ENCODE data around the gene SMG6. TPM values are rescaled to one million over a fixed set of nuclear protein-coding genes. Genes with fewer than 3 reads are reported as not detected.
A peak's percentile ranks its signal among the peaks of the same experiment; 100 is the strongest.

The SMG6 gene
- total and polyA plus RNA-seq, 2 of the 13 experiments (the other 11 are each of a cell fraction or from before 2014, with no cell fraction given), result 4.6 to 14.6 TPM

DNA sequence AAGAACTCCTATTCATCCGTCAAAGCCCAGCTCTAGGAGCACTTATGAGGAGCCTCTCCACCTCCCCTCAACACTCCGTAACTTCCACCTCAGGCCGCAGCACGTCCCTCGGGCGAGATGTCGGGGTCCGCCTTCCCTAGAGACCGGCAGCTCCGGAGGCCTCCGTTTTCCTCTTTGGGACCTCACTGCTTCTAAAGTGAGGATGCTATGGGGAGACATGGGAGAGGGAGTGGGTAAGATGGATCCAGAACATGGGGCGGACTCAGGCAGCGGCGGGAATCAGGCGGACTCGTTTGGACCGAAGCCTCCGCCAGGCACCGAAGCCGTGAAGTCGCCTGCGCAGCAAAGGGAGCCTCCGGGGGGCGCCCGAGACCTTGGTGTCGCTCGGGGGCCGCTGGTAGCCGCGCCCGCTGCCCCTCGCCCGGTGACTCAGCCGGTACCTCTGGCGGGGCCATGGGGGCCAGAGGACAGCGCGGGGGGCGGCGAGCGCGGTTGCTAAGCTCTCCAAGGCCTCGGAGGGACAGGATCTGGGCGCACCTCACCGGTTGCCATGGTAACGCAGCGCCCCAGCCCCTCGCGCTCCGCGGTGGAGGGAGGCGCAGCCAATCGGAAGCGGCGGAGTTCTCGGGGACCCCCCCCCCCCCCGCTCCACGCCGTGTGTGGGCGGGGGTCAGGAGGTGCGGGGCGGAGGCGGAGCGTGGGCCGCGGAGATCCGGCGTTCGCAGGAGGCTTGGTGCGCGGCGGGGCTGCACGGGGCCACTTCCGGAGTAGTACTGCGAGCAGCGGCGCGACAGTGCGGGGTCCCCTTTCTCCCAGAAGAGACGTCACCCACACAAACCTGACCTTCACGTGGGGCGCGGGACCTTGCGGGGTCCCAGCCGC, 250.0 kb downstream of the SMG6 start (continued):
- TF ChIP-seq, protein P1, sequence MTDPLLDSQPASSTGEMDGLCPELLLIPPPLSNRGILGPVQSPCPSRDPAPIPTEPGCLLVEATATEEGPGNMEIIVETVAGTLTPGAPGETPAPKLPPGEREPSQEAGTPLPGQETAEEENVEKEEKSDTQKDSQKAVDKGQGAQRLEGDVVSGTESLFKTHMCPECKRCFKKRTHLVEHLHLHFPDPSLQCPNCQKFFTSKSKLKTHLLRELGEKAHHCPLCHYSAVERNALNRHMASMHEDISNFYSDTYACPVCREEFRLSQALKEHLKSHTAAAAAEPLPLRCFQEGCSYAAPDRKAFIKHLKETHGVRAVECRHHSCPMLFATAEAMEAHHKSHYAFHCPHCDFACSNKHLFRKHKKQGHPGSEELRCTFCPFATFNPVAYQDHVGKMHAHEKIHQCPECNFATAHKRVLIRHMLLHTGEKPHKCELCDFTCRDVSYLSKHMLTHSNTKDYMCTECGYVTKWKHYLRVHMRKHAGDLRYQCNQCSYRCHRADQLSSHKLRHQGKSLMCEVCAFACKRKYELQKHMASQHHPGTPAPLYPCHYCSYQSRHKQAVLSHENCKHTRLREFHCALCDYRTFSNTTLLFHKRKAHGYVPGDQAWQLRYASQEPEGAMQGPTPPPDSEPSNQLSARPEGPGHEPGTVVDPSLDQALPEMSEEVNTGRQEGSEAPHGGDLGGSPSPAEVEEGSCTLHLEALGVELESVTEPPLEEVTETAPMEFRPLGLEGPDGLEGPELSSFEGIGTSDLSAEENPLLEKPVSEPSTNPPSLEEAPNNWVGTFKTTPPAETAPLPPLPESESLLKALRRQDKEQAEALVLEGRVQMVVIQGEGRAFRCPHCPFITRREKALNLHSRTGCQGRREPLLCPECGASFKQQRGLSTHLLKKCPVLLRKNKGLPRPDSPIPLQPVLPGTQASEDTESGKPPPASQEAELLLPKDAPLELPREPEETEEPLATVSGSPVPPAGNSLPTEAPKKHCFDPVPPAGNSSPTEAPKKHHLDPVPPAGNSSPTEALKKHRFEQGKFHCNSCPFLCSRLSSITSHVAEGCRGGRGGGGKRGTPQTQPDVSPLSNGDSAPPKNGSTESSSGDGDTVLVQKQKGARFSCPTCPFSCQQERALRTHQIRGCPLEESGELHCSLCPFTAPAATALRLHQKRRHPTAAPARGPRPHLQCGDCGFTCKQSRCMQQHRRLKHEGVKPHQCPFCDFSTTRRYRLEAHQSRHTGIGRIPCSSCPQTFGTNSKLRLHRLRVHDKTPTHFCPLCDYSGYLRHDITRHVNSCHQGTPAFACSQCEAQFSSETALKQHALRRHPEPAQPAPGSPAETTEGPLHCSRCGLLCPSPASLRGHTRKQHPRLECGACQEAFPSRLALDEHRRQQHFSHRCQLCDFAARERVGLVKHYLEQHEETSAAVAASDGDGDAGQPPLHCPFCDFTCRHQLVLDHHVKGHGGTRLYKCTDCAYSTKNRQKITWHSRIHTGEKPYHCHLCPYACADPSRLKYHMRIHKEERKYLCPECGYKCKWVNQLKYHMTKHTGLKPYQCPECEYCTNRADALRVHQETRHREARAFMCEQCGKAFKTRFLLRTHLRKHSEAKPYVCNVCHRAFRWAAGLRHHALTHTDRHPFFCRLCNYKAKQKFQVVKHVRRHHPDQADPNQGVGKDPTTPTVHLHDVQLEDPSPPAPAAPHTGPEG (CRISPR knock-in tag; IDR thresholded peaks at IDR 0.05), result no peak
- TF ChIP-seq, protein P2, sequence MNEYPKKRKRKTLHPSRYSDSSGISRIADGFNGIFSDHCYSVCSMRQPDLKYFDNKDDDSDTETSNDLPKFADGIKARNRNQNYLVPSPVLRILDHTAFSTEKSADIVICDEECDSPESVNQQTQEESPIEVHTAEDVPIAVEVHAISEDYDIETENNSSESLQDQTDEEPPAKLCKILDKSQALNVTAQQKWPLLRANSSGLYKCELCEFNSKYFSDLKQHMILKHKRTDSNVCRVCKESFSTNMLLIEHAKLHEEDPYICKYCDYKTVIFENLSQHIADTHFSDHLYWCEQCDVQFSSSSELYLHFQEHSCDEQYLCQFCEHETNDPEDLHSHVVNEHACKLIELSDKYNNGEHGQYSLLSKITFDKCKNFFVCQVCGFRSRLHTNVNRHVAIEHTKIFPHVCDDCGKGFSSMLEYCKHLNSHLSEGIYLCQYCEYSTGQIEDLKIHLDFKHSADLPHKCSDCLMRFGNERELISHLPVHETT (CRISPR knock-in tag; conservative IDR thresholded peaks at IDR 0.05), result no peak
- TF ChIP-seq NR1H2 (CRISPR knock-in tag; IDR thresholded peaks at IDR 0.05; ENCODE audit: borderline replicate concordance, low read depth), result no peak
- TF ChIP-seq KDM2A (CRISPR knock-in tag; IDR thresholded peaks at IDR 0.05; ENCODE audit: borderline replicate concordance, low read depth), result no peak; the same call in none of the 2 replicates
- peak; percentile 24; the same call in 1 of the 2 replicates for TF ChIP-seq ZBTB7B (CRISPR knock-in tag; IDR thresholded peaks at IDR 0.05)
- TF ChIP-seq ZNF773 (CRISPR knock-in tag; IDR thresholded peaks at IDR 0.05; ENCODE audit: borderline replicate concordance), result no peak
- peak; percentile 85 for TF ChIP-seq STAG1 (CRISPR knock-in tag; IDR thresholded peaks at IDR 0.05)
- no peak for TF ChIP-seq NKX3-1 (CRISPR knock-in tag; IDR thresholded peaks at IDR 0.05)
- no peak for TF ChIP-seq ZNF329 (CRISPR knock-in tag; IDR thresholded peaks at IDR 0.05; ENCODE audit: low read depth)
- TF ChIP-seq, protein P3, sequence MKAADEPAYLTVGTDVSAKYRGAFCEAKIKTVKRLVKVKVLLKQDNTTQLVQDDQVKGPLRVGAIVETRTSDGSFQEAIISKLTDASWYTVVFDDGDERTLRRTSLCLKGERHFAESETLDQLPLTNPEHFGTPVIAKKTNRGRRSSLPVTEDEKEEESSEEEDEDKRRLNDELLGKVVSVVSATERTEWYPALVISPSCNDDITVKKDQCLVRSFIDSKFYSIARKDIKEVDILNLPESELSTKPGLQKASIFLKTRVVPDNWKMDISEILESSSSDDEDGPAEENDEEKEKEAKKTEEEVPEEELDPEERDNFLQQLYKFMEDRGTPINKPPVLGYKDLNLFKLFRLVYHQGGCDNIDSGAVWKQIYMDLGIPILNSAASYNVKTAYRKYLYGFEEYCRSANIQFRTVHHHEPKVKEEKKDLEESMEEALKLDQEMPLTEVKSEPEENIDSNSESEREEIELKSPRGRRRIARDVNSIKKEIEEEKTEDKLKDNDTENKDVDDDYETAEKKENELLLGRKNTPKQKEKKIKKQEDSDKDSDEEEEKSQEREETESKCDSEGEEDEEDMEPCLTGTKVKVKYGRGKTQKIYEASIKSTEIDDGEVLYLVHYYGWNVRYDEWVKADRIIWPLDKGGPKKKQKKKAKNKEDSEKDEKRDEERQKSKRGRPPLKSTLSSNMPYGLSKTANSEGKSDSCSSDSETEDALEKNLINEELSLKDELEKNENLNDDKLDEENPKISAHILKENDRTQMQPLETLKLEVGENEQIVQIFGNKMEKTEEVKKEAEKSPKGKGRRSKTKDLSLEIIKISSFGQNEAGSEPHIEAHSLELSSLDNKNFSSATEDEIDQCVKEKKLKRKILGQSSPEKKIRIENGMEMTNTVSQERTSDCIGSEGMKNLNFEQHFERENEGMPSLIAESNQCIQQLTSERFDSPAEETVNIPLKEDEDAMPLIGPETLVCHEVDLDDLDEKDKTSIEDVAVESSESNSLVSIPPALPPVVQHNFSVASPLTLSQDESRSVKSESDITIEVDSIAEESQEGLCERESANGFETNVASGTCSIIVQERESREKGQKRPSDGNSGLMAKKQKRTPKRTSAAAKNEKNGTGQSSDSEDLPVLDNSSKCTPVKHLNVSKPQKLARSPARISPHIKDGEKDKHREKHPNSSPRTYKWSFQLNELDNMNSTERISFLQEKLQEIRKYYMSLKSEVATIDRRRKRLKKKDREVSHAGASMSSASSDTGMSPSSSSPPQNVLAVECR (CRISPR knock-in tag; IDR thresholded peaks at IDR 0.05; ENCODE audit: borderline replicate concordance), result peak; percentile 63; the same call in 1 of the 2 replicates
- TF ChIP-seq JDP2 (CRISPR knock-in tag; IDR thresholded peaks at IDR 0.05; ENCODE audit: borderline replicate concordance), result no peak
- TF ChIP-seq, protein P4, sequence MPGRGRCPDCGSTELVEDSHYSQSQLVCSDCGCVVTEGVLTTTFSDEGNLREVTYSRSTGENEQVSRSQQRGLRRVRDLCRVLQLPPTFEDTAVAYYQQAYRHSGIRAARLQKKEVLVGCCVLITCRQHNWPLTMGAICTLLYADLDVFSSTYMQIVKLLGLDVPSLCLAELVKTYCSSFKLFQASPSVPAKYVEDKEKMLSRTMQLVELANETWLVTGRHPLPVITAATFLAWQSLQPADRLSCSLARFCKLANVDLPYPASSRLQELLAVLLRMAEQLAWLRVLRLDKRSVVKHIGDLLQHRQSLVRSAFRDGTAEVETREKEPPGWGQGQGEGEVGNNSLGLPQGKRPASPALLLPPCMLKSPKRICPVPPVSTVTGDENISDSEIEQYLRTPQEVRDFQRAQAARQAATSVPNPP (CRISPR knock-in tag; IDR thresholded peaks at IDR 0.05), result no peak
- TF ChIP-seq ZNF343 (CRISPR knock-in tag; IDR thresholded peaks at IDR 0.05), result no peak

Measured in HepG2 (cell line).